SK-N-SH (cell line): ENCODE measurements around the gene LRRC43. TPM values are rescaled to one million over a fixed set of nuclear protein-coding genes. Genes with fewer than 3 reads are reported as not detected.

ENCODE experiments used
- CTCF ChIA-PET: fragments of 300-600, 350-600 bp; formaldehyde crosslinking; extraction: SDS; loops from one replicate; lab custom pipeline; 2021; lab: Yijun Ruan, JAX
- POLR2A ChIA-PET: fragments of 350-600 bp; sonication (Branson Sonifier 250); formaldehyde crosslinking; extraction: SDS; loops from one replicate; lab custom pipeline; 2020; ENCODE audit warnings: antibody characterized with exemption, inconsistent platforms; lab: Yijun Ruan, JAX
- DNase-seq: peaks from one replicate; pipeline ENCODE4 v3.0.0; 2012
- H2AFZ ChIP-seq: fragments of 200-600 bp; sonication (generic); 2 replicates; pipeline ENCODE4 v1.8.1; 2016; ENCODE audit warnings: antibody characterized with exemption, mild to moderate bottlenecking, low read depth
- H3F3A ChIP-seq: fragments of 200-600 bp; sonication (generic); replicated peaks from 2 replicates; pipeline ENCODE3; 2016; ENCODE audit warnings: antibody characterized with exemption, mild to moderate bottlenecking; ENCODE audit not compliant: insufficient read depth
- H3K27ac ChIP-seq, 2 experiments: fragments of 200-500 bp in 1 of 2; fragments of 200-600 bp in 1 of 2; sonication (Bioruptor generic) in 1 of 2; sonication (generic), shearing (Covaris generic) in 1 of 2; 2 replicates each; pipeline versions ENCODE4 v1.5.1 to v1.6.1; 2014 to 2016; ENCODE audit warnings: low read depth in 2 of 2, inconsistent platforms in 1 of 2, low read length in 1 of 2, mild to moderate bottlenecking in 1 of 2, mixed read lengths in 1 of 2
- H3K27me3 ChIP-seq: fragments of 200-600 bp; sonication (generic), shearing (Covaris generic); 2 replicates; pipeline ENCODE4 v1.6.1; 2016; ENCODE audit warnings: mixed run types; ENCODE audit not compliant: insufficient read depth
- H3K36me3 ChIP-seq, 2 experiments: fragments of 200-500 bp in 1 of 2; fragments of 200-600 bp in 1 of 2; sonication (Bioruptor generic) in 1 of 2; sonication (generic) in 1 of 2; replicated peaks in 1 of 2; 2 replicates each; pipeline versions ENCODE3 to v1.5.1; 2014 to 2016; ENCODE audit warnings: low read length in 1 of 2, mild to moderate bottlenecking in 1 of 2; ENCODE audit not compliant: insufficient read depth in 2 of 2, control insufficient read depth in 1 of 2
- H3K4me1 ChIP-seq, 2 experiments: fragments of 200-500 bp in 1 of 2; fragments of 200-600 bp in 1 of 2; sonication (Bioruptor generic) in 1 of 2; sonication (generic), shearing (Covaris generic) in 1 of 2; 2 replicates each; pipeline versions ENCODE4 v1.5.1 to v1.6.1; 2014 to 2016; ENCODE audit warnings: low read depth in 1 of 2, low read length in 1 of 2, mixed run types in 1 of 2; ENCODE audit not compliant: insufficient read depth in 2 of 2, control insufficient read depth in 1 of 2
- H3K4me2 ChIP-seq: fragments of 200-600 bp; sonication (generic), shearing (Covaris generic); 2 replicates; pipeline ENCODE4 v1.6.1; 2017; ENCODE audit warnings: mixed run types
- H3K4me3 ChIP-seq, 2 experiments: fragments of 200-500 bp in 1 of 2; fragments of 200-600 bp in 1 of 2; sonication (Bioruptor generic) in 1 of 2; sonication (generic), shearing (Covaris generic) in 1 of 2; 2 replicates each; pipeline versions ENCODE4 v1.5.1 to v1.8.1; 2014 to 2016; ENCODE audit warnings: low read depth in 2 of 2, inconsistent platforms in 1 of 2, low read length in 1 of 2, mild to moderate bottlenecking in 1 of 2, mixed read lengths in 1 of 2, moderate library complexity in 1 of 2
- H3K79me2 ChIP-seq: fragments of 200-600 bp; sonication (generic); 2 replicates; pipeline ENCODE4 v1.8.1; 2017; ENCODE audit warnings: mild to moderate bottlenecking; ENCODE audit not compliant: insufficient read depth
- H3K9ac ChIP-seq: fragments of 200-600 bp; sonication (generic); 2 replicates; pipeline ENCODE4 v1.6.1; 2017; ENCODE audit warnings: mixed run types
- H3K9me2 ChIP-seq: fragments of 200-600 bp; sonication (generic); 2 replicates; pipeline ENCODE4 v1.6.1; 2017; ENCODE audit warnings: mixed run types
- H3K9me3 ChIP-seq: fragments of 200-600 bp; sonication (generic); 2 replicates; pipeline ENCODE4 v1.6.1; 2017; ENCODE audit warnings: mixed run types, mild to moderate bottlenecking, moderate library complexity
- H4K20me1 ChIP-seq: fragments of 200-600 bp; sonication (generic); 2 replicates; pipeline ENCODE4 v1.6.1; 2017; ENCODE audit warnings: mild to moderate bottlenecking, mixed run types; ENCODE audit not compliant: insufficient read depth
- CHD2 ChIP-seq: fragments of 150-350 bp; IDR thresholded peaks from 2 replicates; pipeline ENCODE4 v1.6.1; 2018; ENCODE audit warnings: low read length; ENCODE audit not compliant: partially characterized antibody
- EP300 ChIP-seq, 2 experiments: IDR thresholded peaks; 2 replicates each; pipeline versions ENCODE4 v1.4.0 to v1.6.1; 2012; ENCODE audit warnings: borderline replicate concordance in 1 of 2, low read depth in 1 of 2, low read length in 1 of 2
- FOXJ3 ChIP-seq: sonication (generic); formaldehyde crosslinking; IDR thresholded peaks from 2 replicates; pipeline ENCODE4 v1.5.1; 2020; ENCODE audit warnings: mild to moderate bottlenecking, missing genetic modification reagents
- GABPA ChIP-seq: IDR thresholded peaks from 2 replicates; pipeline ENCODE4 v1.4.0; 2012; ENCODE audit warnings: low read depth, mild to moderate bottlenecking
- GATA2 ChIP-seq: sonication (generic); formaldehyde crosslinking; IDR thresholded peaks from 2 replicates; pipeline ENCODE4 v1.5.0; 2020; ENCODE audit warnings: mild to moderate bottlenecking, missing genetic modification reagents
- POLR2AphosphoS5 ChIP-seq: IDR thresholded peaks from 2 replicates; pipeline ENCODE4 v1.6.1; 2012; ENCODE audit warnings: low read depth, low read length
- RAD21 ChIP-seq: IDR thresholded peaks from 2 replicates; pipeline ENCODE4 v1.6.1; 2012; ENCODE audit warnings: mild to moderate bottlenecking, low read length
- RCOR1 ChIP-seq: fragments of 150-350 bp; IDR thresholded peaks from 2 replicates; pipeline ENCODE4 v1.6.1; 2017; ENCODE audit warnings: antibody characterized with exemption, low read length
- RXRA ChIP-seq: IDR thresholded peaks from 2 replicates; pipeline ENCODE4 v1.4.0; 2012; ENCODE audit warnings: low read depth, mild to moderate bottlenecking, borderline replicate concordance
- TCF12 ChIP-seq: IDR thresholded peaks from 2 replicates; pipeline ENCODE4 v1.4.0; 2012
- TEAD4 ChIP-seq: IDR thresholded peaks from 2 replicates; pipeline ENCODE4 v1.4.0; 2012; ENCODE audit warnings: mild to moderate bottlenecking, borderline replicate concordance; ENCODE audit not compliant: insufficient read depth
- YY1 ChIP-seq: IDR thresholded peaks from 2 replicates; pipeline ENCODE4 v1.4.0; 2012; ENCODE audit warnings: low read depth, mild to moderate bottlenecking
- WGBS: methylation state at CpG from one replicate; pipeline ENCODE4 v1.1.6; 2017; ENCODE audit warnings: low lambda C conversion rate; 5-methylcytosine and 5-hydroxymethylcytosine counted together
- polyA plus RNA-seq, 3 experiments: library from polyadenylated mRNA; depleted of rRNA; stranded (reverse); fragments of >200 nt; gene quantifications; 2 replicates each; pipeline ENCODE4 v1.2.3, GENCODE V29; 2012
- TF ChIP-seq, protein P1 (sequence below): fragments of 150-350 bp; IDR thresholded peaks from 2 replicates; pipeline ENCODE4 v1.6.1; 2016; ENCODE audit warnings: mild to moderate bottlenecking, low read depth, low read length
- TF ChIP-seq, protein P2 (sequence below): fragments of 150-350 bp; IDR thresholded peaks from 2 replicates; pipeline ENCODE4 v1.6.1; 2017; ENCODE audit warnings: antibody characterized with exemption, low read length, low read depth, borderline replicate concordance
- TF ChIP-seq, protein P3 (sequence below): IDR thresholded peaks from 2 replicates; pipeline ENCODE4 v1.4.0; 2012; ENCODE audit warnings: low read depth
- TF ChIP-seq, protein P4 (sequence below): IDR thresholded peaks from 2 replicates; pipeline ENCODE4 v1.4.0; 2012; ENCODE audit warnings: low read depth, borderline replicate concordance

The LRRC43 gene
- polyA plus RNA-seq, 1 of the 3 experiments (the other 2 are of a cell fraction) = 0.94 TPM

DNA sequence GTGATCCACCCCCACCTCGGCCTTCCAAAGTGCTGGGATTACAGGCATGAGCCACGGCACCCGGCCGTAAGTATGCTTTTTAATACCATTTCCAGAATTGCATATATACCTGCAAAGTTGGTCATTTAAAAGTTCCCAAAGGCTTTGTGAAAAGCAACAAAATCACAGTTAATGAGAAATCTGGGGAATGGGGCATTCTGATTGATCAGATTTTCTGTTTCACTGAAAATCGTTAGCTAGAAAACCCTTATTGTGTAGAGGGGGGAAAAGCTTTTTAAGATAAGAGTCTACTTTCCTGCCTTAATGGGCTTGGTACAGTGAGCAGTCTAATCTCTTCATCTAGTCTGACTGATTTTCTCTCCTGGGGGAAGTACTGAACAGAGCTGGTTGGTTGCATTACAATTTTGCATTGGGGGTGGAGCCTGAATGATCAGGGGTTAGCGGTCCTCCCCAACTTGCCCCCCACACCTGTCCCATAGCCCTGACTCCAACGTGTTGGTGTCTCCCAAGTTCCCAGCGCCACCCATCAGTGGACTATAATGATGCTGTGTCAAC, 32.7 kb upstream of the LRRC43 start:
- Histone ChIP-seq H4K20me1 (no peaks in the 10 kb centered on the region), H3K36me3 (no peaks in the 10 kb centered on the region), H3K4me2 (no peak overlapping the region), H2AFZ (no peak overlapping the region), H3K9me3 (no peaks in the 10 kb centered on the region), H3K27me3 (no peaks in the 10 kb centered on the region), H3K9ac (no peak overlapping the region), H3K27ac (no peak overlapping the region), H3K79me2 (no peaks in the 10 kb centered on the region), H3K4me1 (peaks cover 0 to 2% of the 10 kb centered on the region in 2 experiments; a peak in 1 of 4 replicates), H3K9me2 (no peaks in the 10 kb centered on the region), H3K4me3 (no peak overlapping the region), H3F3A (no peaks in the 10 kb centered on the region)
- TF ChIP-seq GATA2 (CRISPR knock-in tag) (peak; percentile 50), FOXJ3 (CRISPR knock-in tag) (no peak)
- 67% methylated on average over 8 of the region's 8 CpGs for WGBS
- ChIA-PET CTCF (interaction anchor here (0.7 to 8.0 kb wide), 7 partner anchors 11 to 205 kb away, joined by 3 to 51 read pairs (median 3); partner anchors contain the start of gene DIABLO), POLR2A (no interaction called here)
- DNase-seq = peak; percentile 35

DNA sequence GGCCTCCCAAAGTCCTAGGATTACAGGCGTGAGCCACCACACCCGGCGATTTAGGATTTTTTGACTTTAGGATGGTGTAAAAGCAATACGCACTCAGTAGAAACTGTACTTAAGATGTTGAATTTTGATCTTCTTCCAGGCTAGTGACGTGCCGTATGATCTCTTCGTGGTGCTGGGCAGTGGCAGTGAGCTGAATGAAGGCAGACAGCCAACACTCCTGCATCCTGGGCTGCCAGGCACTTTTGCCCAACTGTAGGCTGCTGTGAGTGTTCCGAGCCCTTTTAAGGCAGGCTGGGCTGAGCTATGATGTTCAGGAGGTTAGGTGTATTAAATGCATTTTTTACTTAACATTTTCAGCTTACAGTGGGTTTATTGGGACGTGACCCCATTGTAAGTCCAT, 30.2 kb upstream of the LRRC43 start:
- no peak for DNase-seq

DNA sequence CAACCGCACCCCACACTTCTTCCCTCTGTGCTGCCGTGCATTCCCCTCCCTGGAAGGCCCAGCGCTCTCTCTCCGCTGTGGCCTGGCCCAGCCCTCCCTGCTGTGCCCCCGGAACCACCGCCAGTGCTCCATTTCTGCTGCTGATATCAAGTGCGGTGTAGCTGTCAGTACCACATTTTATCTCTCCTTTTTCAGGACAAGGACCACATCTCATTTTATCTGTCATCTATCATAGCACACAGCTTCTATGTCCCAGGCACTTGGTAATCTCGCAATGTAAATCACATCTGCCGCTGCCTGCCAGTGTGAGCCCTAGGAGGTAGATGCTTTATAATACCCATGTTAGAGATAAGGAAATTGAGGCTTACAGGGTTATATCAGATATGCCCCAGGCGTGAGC, 27.2 kb upstream of the LRRC43 start:
- ChIA-PET POLR2A (interaction anchor here (1.0 to 1.5 kb wide), 3 partner anchors 10 to 72 kb away, joined by 4 to 6 read pairs (median 4); no protein-coding TSS in a partner anchor), CTCF (interaction anchor here (0.9 to 2.9 kb wide), 6 partner anchors 25 to 102 kb away, joined by 3 to 16 read pairs (median 4); no protein-coding TSS in a partner anchor)
- Histone ChIP-seq H3K4me2 (no peak overlapping the region), H3K36me3 (no peaks in the 10 kb centered on the region), H3K9ac (no peak overlapping the region), H3K79me2 (no peaks in the 10 kb centered on the region), H3K4me1 (peaks cover 0 to 3% of the 10 kb centered on the region in 2 experiments; a peak in 1 of 4 replicates), H3K4me3 (no peak overlapping the region), H3K9me2 (no peaks in the 10 kb centered on the region), H3K9me3 (no peaks in the 10 kb centered on the region), H3K27me3 (no peaks in the 10 kb centered on the region), H4K20me1 (no peaks in the 10 kb centered on the region), H3K27ac (no peak overlapping the region), H3F3A (no peaks in the 10 kb centered on the region), H2AFZ (no peak overlapping the region)
- DNase-seq = peak; percentile 76
- 85% methylated on average over 10 of the region's 10 CpGs for WGBS
- TF ChIP-seq POLR2AphosphoS5 (no peak), EP300 (IDR thresholded peaks at IDR 0.05; ENCODE audit: borderline replicate concordance in 1 of 2, low read depth in 1 of 2, low read length in 1 of 2) (peak in 1 of 2 experiments; percentile 82; a peak in 1 of 4 replicates), CHD2 (no peak), GABPA (no peak), RAD21 (no peak), RXRA (no peak), RCOR1 (peak; percentile 96; the same call in 1 of the 2 replicates), TEAD4 (no peak), GATA2 (CRISPR knock-in tag) (peak; percentile 99)
- TF ChIP-seq, protein P1, sequence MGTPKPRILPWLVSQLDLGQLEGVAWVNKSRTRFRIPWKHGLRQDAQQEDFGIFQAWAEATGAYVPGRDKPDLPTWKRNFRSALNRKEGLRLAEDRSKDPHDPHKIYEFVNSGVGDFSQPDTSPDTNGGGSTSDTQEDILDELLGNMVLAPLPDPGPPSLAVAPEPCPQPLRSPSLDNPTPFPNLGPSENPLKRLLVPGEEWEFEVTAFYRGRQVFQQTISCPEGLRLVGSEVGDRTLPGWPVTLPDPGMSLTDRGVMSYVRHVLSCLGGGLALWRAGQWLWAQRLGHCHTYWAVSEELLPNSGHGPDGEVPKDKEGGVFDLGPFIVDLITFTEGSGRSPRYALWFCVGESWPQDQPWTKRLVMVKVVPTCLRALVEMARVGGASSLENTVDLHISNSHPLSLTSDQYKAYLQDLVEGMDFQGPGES = no peak
- TF ChIP-seq, protein P2, sequence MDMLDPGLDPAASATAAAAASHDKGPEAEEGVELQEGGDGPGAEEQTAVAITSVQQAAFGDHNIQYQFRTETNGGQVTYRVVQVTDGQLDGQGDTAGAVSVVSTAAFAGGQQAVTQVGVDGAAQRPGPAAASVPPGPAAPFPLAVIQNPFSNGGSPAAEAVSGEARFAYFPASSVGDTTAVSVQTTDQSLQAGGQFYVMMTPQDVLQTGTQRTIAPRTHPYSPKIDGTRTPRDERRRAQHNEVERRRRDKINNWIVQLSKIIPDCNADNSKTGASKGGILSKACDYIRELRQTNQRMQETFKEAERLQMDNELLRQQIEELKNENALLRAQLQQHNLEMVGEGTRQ = no peak
- TF ChIP-seq, protein P3, sequence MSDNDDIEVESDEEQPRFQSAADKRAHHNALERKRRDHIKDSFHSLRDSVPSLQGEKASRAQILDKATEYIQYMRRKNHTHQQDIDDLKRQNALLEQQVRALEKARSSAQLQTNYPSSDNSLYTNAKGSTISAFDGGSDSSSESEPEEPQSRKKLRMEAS = no peak

More for the DNA sequence above, 30.2 kb upstream of the LRRC43 start:
- Histone ChIP-seq H3K9me2 (no peaks in the 10 kb centered on the region), H3K79me2 (no peaks in the 10 kb centered on the region), H3K27ac (no peak overlapping the region), H4K20me1 (no peaks in the 10 kb centered on the region), H3K36me3 (no peaks in the 10 kb centered on the region), H3K4me1 (peaks cover 0 to 5% of the 10 kb centered on the region in 2 experiments; a peak in 1 of 4 replicates), H3K9me3 (no peaks in the 10 kb centered on the region), H3F3A (no peaks in the 10 kb centered on the region), H2AFZ (no peak overlapping the region), H3K4me2 (no peak overlapping the region), H3K9ac (no peak overlapping the region), H3K4me3 (no peak overlapping the region), H3K27me3 (no peaks in the 10 kb centered on the region)
- ChIA-PET POLR2A (no interaction called here), CTCF (interaction anchor here (1.4 to 1.8 kb wide), 3 partner anchors 22 to 80 kb away, joined by 3 to 4 read pairs (median 4); no protein-coding TSS in a partner anchor)
- TF ChIP-seq, protein P4, sequence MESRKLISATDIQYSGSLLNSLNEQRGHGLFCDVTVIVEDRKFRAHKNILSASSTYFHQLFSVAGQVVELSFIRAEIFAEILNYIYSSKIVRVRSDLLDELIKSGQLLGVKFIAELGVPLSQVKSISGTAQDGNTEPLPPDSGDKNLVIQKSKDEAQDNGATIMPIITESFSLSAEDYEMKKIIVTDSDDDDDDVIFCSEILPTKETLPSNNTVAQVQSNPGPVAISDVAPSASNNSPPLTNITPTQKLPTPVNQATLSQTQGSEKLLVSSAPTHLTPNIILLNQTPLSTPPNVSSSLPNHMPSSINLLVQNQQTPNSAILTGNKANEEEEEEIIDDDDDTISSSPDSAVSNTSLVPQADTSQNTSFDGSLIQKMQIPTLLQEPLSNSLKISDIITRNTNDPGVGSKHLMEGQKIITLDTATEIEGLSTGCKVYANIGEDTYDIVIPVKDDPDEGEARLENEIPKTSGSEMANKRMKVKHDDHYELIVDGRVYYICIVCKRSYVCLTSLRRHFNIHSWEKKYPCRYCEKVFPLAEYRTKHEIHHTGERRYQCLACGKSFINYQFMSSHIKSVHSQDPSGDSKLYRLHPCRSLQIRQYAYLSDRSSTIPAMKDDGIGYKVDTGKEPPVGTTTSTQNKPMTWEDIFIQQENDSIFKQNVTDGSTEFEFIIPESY = no peak
- TF ChIP-seq YY1 (no peak), TCF12 (no peak)
- WGBS = 91% methylated on average over 9 of the region's 9 CpGs
